Superior temporal gyrus (tissue), 1 donor: ENCODE measurements around the gene SZRD1.

Source experiments
- DNase-seq: peaks from one replicate; pipeline ENCODE4 v3.0.0-alpha.2; 2016; ENCODE audit errors: extremely low spot score

Gene SZRD1

GRCh38 chr1:16394977-16395376, 27.9 kb downstream of the SZRD1 start:
- no peak for DNase-seq

- no peak for DNase-seq
Observed at GRCh38 chr1:16396591-16396990, 29.5 kb downstream of the SZRD1 start.

- DNase-seq: no peak
Observed at GRCh38 chr1:16397120-16397519, 30.1 kb downstream of the SZRD1 start.

- no peak for DNase-seq
Observed at GRCh38 chr1:16398371-16398953, 31.4 kb downstream of the SZRD1 start.

GRCh38 chr1:16402742-16403141, 35.7 kb downstream of the SZRD1 start:
- DNase-seq: no peak

- DNase-seq: no peak
Observed at GRCh38 chr1:16405441-16405840, 38.4 kb downstream of the SZRD1 start.

- no peak for DNase-seq
Observed at GRCh38 chr1:16406868-16407267, 39.8 kb downstream of the SZRD1 start.

GRCh38 chr1:16409536-16410152, 42.6 kb downstream of the SZRD1 start:
- no peak for DNase-seq

- no peak for DNase-seq
Observed at GRCh38 chr1:16410803-16411202, 43.8 kb downstream of the SZRD1 start.

GRCh38 chr1:16413191-16413590, 46.1 kb downstream of the SZRD1 start:
- DNase-seq: no peak

- no peak for DNase-seq
Observed at GRCh38 chr1:16418823-16419425, 51.9 kb downstream of the SZRD1 start.

- DNase-seq: no peak
Observed at GRCh38 chr1:16420424-16421118, 53.5 kb downstream of the SZRD1 start.

- no peak for DNase-seq
Observed at GRCh38 chr1:16421201-16421600, 54.2 kb downstream of the SZRD1 start.

GRCh38 chr1:16422041-16422440, 55.0 kb downstream of the SZRD1 start:
- DNase-seq: no peak

GRCh38 chr1:16425125-16426025, 58.3 kb downstream of the SZRD1 start:
- DNase-seq: no peak

GRCh38 chr1:16430606-16431005, 63.6 kb downstream of the SZRD1 start:
- no peak for DNase-seq

GRCh38 chr1:16433030-16433429, 66.0 kb downstream of the SZRD1 start:
- no peak for DNase-seq

- no peak for DNase-seq
Observed at GRCh38 chr1:16434007-16434406, 67.0 kb downstream of the SZRD1 start.

GRCh38 chr1:16434501-16434900, 67.5 kb downstream of the SZRD1 start:
- no peak for DNase-seq

- DNase-seq: no peak
Observed at GRCh38 chr1:16436946-16437474, 70.0 kb downstream of the SZRD1 start, which contains the start of gene SPATA21. Gene SPATA21, minus strand, starts transcription at chr1:16437424. Its CDS starts 6,053 bp downstream, at chr1:16431371.

- no peak for DNase-seq
Observed at GRCh38 chr1:16438516-16438915, 71.5 kb downstream of the SZRD1 start.
